HG03558 (cell line): ENCODE data around the gene ATP8B2.

Source experiments
- ATAC-seq: cut with Tn5 transposase; IDR thresholded peaks from one replicate; pipeline ENCODE4 v1.9.1; 2021; ENCODE audit warnings: moderate number of reproducible peaks; ENCODE audit not compliant: unreplicated experiment; ENCODE audit errors: extremely low read depth

Gene ATP8B2

GRCh38 chr1:154384650-154385489, 59.5 kb downstream of the ATP8B2 start:
- ATAC-seq = no peak

GRCh38 chr1:154386643-154387352, 61.5 kb downstream of the ATP8B2 start:
- ATAC-seq = no peak

- ATAC-seq = no peak
These were observed 65.9 kb downstream of the ATP8B2 start for GRCh38 chr1:154391086-154391770.

GRCh38 chr1:154398141-154398540, 72.8 kb downstream of the ATP8B2 start:
- ATAC-seq = no peak

- no peak for ATAC-seq
These were observed 73.4 kb downstream of the ATP8B2 start for GRCh38 chr1:154398678-154399077.

GRCh38 chr1:154400381-154400801, 75.1 kb downstream of the ATP8B2 start:
- no peak for ATAC-seq
